Activated naive CD4-positive, alpha-beta T cell treated with Interleukin-2 at 50 U/mL for 16 hours (primary cell): ENCODE data around the gene CEMIP.

ENCODE experiments used
- DNase-seq: peaks from one replicate; pipeline ENCODE4 v3.0.0-alpha.2; 2020

CEMIP gene

DNA sequence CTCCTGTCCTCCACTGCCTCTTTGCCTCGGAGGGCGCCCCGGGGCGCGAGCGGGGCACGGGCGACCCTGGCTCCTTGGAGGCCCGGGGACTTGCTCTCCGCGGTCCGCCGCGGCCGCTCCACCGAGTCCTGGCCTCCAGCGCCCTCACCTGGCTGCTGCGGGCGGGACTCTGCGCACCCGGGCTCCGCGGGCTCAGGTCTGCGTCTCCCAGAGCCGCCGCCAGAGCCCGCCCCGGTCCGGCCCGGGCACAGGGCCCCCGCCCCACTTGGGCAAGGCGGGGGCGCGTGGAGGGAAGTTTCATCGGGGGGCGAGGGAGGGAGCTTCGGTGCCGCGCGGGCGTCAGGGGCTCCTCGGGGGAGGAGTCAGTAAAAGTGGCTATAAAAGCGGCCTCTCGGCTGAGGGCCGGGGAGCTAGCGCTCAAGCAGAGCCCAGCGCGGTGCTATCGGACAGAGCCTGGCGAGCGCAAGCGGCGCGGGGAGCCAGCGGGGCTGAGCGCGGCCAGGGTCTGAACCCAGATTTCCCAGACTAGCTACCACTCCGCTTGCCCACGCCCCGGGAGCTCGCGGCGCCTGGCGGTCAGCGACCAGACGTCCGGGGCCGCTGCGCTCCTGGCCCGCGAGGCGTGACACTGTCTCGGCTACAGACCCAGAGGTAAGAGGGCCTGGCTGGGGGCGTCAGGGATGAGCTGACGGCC lies at the start of gene CEMIP:
TSS of gene CEMIP (plus strand) at position 407 of the 694 bp plus-strand sequence. CDS start 94,510 bp downstream, outside the sequence.
- peak; percentile 39 for DNase-seq

DNA sequence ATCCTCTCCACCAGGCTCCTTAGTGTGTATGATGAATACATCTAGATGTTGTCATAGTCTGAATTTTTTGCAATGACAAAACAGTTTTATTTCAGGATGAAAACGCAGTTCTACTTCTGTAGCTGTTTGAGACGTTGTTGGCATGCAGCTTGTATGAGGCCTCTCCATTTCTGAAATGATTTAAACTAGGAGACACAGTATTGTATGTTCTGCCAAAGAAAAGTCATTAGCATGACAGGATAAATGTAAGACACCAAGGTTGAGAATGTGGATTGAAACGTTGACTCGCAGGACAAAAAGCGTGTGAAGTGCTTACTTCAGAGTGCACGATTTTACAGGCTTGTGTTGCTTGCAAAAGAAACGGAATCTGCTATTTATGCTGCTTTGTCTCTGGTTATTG lies 48.8 kb upstream of the CEMIP start:
- no peak for DNase-seq

GRCh38 chr15:80730926-80731325 lies 48.2 kb upstream of the CEMIP start:
- DNase-seq: no peak

- no peak for DNase-seq
Measured at GRCh38 chr15:80732167-80732566, 47.0 kb upstream of the CEMIP start.

- no peak for DNase-seq
Measured at GRCh38 chr15:80732818-80733217, 46.4 kb upstream of the CEMIP start.

- no peak for DNase-seq
Measured at GRCh38 chr15:80733460-80733859, 45.7 kb upstream of the CEMIP start.

GRCh38 chr15:80735344-80735743 lies 43.8 kb upstream of the CEMIP start:
- no peak for DNase-seq

DNA sequence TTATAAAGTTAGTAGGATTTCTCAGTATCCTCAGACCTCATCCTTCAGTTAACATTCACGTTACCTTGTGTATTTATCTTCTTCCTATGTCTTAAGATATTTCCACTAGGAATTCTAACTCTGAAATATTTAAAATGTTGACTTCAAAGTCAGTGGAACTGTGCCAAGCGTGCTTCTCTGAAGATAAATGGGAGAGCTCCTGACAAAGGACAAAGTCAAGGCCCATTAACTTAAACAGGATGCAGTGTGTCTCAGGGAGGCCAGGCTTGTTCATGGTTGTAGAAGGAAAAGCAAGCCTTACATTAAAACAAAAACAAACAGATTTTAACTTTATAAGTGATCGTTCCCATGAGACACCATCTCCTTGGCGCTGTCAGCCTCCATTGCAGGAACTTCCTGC lies 42.6 kb upstream of the CEMIP start:
- no peak for DNase-seq

DNA sequence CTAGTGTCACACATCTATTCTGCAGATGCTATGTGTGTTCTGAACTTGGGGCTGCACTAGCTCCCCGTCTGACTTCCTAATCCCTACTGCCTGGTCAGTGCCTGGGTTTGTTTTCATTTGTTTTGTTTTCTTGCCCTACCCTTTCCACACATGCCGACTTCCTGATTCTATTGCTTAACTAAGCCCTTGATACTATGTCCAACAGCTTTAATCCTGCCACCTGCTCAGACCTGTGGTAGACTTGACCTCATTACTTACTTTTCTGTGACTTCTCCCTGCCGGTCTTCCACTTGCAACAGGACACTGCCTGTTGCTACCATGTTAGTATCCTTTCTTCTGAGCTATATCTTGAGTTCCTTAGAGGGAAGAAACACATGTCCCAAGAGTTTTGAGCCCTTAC lies 39.3 kb upstream of the CEMIP start:
- DNase-seq: no peak

GRCh38 chr15:80742081-80742480 lies 37.1 kb upstream of the CEMIP start:
- DNase-seq: no peak

DNA sequence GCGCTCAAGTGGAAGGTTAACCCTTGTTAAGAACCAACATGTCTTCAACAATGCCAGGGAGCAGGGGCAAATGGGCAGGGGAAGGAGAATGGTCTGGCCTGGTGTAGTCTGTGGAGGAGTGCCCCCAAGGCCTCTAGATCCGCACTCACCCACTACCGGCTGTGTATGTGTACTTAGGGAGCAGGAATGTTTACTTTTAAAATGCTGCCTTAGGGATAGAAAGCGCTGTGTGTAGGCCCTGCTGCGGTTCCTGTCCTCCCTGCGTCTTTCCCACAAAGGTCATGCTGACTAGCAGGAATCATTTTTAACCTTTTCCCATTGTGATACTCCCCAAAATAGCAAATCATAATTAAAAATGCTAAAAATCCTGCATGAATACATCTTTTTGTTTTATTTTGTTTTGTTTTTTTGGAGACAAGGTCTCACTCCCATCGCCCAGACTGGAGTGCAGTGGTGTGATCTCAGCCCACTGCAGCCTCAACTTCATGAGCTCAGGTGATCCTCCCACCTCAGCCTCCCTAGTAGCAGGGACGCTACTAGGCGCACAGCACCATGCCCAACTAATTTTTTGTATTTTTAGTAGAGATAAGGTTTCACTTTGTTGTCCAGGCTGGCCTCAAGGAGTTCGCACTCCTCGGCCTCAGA lies 35.9 kb upstream of the CEMIP start:
- DNase-seq: no peak

GRCh38 chr15:80744415-80744814 lies 34.8 kb upstream of the CEMIP start:
- DNase-seq: no peak

DNA sequence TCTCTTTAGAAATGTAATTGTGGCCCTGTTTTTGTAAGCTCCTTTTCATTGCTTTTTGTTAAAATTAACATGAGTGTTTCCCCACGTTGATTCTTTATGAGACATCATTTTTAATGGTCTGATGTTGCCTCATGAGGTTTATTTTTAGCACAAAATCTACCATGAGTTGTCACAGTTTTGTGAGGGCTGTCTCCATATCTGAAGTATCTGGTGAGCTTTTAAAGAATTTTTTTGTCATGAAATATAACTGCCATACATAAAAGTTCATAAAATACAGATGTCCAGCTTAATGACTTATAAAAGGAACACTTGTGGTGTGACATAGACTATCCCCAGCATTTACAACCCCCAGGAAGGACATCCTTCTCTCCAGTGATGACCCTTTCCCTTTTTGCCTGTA lies 34.3 kb upstream of the CEMIP start:
- DNase-seq: no peak

GRCh38 chr15:80745888-80746287 lies 33.3 kb upstream of the CEMIP start:
- no peak for DNase-seq

DNA sequence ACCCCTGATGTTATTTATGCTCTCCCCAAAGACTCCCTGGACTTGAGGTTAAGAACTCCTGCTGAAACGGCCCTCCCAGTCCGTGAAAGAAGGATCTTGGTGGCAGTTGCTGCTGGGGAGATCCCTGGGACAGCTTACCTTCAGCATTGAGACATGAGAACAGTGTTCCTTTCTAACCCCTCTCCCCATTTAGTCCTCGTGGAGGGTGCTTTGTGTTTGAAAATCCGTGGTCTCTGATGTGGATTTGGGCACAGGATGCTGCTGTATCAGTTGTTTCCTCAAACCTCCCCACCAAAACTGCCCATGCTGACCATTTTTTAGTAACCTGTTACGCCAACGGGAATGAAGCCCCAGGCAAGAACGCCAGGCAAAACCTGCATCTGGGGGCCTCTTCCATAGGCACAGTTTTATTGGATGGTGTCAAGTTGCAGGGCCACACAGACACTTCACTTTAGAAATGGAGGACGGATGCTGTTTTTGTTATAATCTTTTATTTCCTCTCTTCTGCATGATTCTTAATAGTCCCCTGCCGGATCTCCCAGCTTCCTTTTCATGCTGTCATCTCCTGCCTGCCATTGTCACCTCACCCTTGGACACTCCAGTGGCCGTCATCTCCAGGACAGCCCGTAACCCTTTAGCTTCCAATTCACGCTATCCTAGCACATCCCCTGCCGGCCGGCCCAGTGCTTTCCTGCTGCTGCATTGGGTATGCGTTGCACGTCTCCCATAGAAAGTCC lies 31.7 kb upstream of the CEMIP start:
- no peak for DNase-seq

- no peak for DNase-seq
Measured at GRCh38 chr15:80749589-80749988, 29.6 kb upstream of the CEMIP start.

DNA sequence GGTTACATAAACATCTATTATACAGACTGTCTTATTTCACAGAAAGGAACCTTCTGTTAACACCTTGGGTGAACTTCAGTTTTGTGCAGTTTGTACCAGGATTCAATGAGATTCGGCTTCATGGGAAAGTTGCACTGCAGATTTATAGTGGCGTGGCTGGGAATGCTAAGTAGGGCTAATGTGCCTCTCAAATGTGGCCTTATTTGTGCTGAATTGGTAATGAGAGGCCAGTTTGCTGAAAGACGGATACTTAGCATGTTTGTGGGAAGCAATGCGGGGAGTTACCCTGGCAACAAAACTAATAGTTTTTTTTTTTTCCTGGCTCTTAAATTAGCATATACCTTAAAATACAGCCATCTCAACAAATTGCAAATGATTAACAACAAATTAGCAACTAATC lies 28.6 kb upstream of the CEMIP start:
- no peak for DNase-seq

DNA sequence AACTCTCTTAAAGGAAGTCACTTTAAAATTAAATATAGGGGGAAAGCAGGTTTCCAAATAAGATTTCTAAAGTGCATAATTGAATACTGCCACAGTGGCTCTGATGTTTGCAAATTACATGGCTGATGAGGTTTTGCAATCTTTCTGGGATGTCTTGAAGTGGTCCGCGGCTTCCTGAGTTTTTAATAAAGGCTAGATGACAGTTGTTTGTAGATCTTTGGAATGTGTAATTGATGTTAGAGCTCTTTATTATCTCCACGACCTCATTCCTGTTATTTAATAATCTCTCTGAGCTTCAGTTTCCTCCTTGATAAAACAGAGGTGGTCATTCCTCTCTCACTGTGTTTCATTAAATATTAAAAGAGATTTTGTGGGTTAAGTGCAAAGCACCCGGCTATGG lies 27.0 kb upstream of the CEMIP start:
- DNase-seq: no peak

DNA sequence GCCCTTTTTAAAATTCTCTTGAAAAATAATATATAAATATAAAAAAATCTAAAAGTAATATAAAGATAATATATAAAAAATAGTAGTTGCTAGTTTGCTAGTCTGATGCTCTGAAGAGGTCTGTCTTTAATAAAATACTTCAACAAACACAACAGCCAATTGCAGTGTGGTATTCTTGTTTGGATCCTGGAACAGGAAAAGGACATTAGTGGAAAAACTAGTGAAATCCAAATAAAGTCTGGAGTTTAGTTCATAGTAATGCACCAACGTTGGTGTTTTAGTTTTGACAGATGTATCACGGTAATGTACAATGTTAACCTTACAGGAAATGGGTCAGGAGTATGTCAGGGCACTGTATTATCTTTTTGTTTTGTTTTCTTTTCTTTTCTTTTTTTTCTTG lies 26.0 kb upstream of the CEMIP start:
- no peak for DNase-seq

GRCh38 chr15:80754014-80754413 lies 25.2 kb upstream of the CEMIP start:
- no peak for DNase-seq

DNA sequence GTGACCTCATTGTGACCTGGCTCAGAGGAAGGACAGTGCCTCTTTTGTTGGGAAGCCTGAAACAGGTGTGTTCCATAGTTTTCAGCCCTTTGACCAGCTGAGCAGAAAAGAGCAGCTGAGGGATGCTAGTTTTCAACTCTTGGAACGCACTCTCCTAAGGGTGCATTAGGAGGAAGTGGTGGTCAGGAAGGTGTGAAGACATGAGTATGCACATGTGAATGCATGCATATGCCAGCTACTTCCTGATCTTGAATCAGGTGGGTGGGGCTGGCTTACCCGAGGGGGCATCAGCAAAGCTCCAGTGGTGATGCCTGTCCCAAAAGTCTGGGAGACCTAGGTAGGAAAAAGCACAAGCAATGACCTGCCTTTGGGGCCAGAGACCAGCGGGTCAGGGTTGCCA lies 23.3 kb upstream of the CEMIP start:
- no peak for DNase-seq

DNA sequence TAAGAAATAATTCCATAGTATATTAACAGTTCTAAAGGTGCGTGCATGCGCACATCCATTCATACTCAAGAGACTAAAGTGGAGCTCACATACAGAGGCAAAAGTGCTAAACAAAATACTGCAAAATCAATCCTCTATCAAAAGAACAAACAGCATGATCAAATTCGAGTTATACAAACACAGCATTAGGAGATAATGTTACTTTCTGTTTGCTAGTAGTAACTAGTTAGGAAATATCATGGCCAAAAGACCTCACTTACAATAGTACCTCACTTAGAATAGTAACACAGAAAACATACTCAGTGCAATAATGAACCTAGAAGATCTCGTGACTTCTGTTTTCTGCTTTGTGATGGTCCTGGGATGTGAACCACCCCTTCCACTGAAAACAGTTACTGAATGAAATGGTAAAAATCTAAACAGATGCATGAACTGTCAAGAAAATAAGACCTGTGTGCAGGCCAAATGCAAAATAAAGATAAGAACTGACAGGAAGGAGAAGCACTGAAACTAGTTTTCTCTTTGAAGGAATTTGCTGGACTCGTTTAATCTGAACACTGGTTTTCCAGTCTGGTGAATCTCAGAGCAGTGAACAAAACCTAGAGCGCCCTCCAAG lies 20.9 kb upstream of the CEMIP start:
- DNase-seq: no peak

DNA sequence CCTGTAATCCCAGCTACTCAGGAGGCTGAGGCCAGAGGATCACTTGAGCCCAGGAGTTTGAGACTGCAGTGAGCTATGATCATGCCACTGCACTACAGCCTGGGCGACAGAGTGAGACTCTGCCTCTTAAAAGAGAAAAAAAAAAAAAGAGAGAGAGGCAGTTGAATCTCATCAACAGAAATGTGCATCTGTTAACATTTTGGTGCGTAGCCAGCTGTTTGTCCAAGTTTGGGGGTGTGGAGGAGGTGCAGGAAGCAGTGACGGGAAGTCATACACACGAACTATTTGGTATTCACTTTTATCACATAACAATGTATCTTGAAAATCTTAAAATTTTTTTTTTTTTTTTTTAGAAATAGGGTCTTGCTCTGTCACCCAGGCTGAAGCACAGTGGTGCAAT lies 18.2 kb upstream of the CEMIP start:
- DNase-seq: no peak

- no peak for DNase-seq
Measured at GRCh38 chr15:80761754-80762153, 17.4 kb upstream of the CEMIP start.
